Endodermal cell (in vitro differentiated cells): Measurements from ENCODE around the gene KCNQ5. TPM values are rescaled to one million over a fixed set of nuclear protein-coding genes. Genes with fewer than 3 reads are reported as not detected.

Experiments
- DNase-seq: peaks from one replicate; pipeline ENCODE4 v3.0.0-alpha.2; 2017
- H3K27ac ChIP-seq: 2 replicates; pipeline ENCODE4 v1.5.1; 2013; ENCODE audit warnings: mild to moderate bottlenecking, low read depth, low read length, moderate library complexity
- H3K27me3 ChIP-seq: 2 replicates; pipeline ENCODE4 v1.6.1; 2013; ENCODE audit warnings: mild to moderate bottlenecking, low read length, moderate library complexity; ENCODE audit not compliant: insufficient read depth, control insufficient read depth, poor library complexity, severe bottlenecking
- H3K36me3 ChIP-seq: 2 replicates; pipeline ENCODE4 v1.7.0; 2013; ENCODE audit warnings: mild to moderate bottlenecking, low read length, moderate library complexity; ENCODE audit not compliant: control insufficient read depth, insufficient read depth
- H3K4me1 ChIP-seq: one replicate; pipeline ENCODE4 v1.7.0; 2013; ENCODE audit warnings: low read length; ENCODE audit not compliant: control insufficient read depth, insufficient read depth
- H3K4me3 ChIP-seq: 2 replicates; pipeline ENCODE4 v1.5.1; 2013; ENCODE audit warnings: mild to moderate bottlenecking, low read length, moderate library complexity
- H3K9ac ChIP-seq: 2 replicates; pipeline ENCODE4 v1.6.1; 2013; ENCODE audit warnings: mild to moderate bottlenecking, low read length, moderate library complexity; ENCODE audit not compliant: poor library complexity, severe bottlenecking; ENCODE audit errors: extremely low read depth
- H3K9me3 ChIP-seq: 2 replicates; pipeline ENCODE4 v1.6.1; 2013; ENCODE audit warnings: mild to moderate bottlenecking, low read length, moderate library complexity; ENCODE audit not compliant: control insufficient read depth
- H3K27ac Mint-ChIP-seq: 2 replicates; pipeline ENCODE4 v1.8.0; 2020; ENCODE audit warnings: mixed read lengths
- H3K27me3 Mint-ChIP-seq: 2 replicates; pipeline ENCODE4 v1.8.0; 2021; ENCODE audit warnings: mild to moderate bottlenecking, mixed read lengths; ENCODE audit not compliant: insufficient read depth
- H3K36me3 Mint-ChIP-seq: 2 replicates; pipeline ENCODE4 v1.8.0; 2020; ENCODE audit warnings: low read depth, mixed read lengths
- H3K4me1 Mint-ChIP-seq: 2 replicates; pipeline ENCODE4 v1.8.0; 2020; ENCODE audit warnings: mixed read lengths
- H3K4me3 Mint-ChIP-seq: 2 replicates; pipeline ENCODE4 v1.8.0; 2020; ENCODE audit warnings: mild to moderate bottlenecking, moderate library complexity, mixed read lengths
- H3K9me3 Mint-ChIP-seq: 2 replicates; pipeline ENCODE4 v1.8.0; 2020; ENCODE audit warnings: mild to moderate bottlenecking, mixed read lengths
- CTCF ChIP-seq: fragments of 200-600 bp; sonication (generic); conservative IDR thresholded peaks from 2 replicates; pipeline ENCODE4 v1.5.0; 2021; ENCODE audit warnings: antibody characterized with exemption, mild to moderate bottlenecking
- WGBS, 2 experiments: methylation state at CpG; one replicate each; pipeline versions ENCODE4 v1.1.5 to v1.1.7; 2013; ENCODE audit warnings: missing lambda C conversion rate in 2 of 2, mixed read lengths in 1 of 2; ENCODE audit not compliant: insufficient coverage in 1 of 2, insufficient read length in 1 of 2; 5-methylcytosine and 5-hydroxymethylcytosine counted together
- total RNA-seq, 2 donors: library from RNA; stranded (reverse); fragmentation: NEBNext Ultra II Directional in 1 of 2; extraction: Animal tissue kit (Norgen Biotek cat#: 25700) in 1 of 2; gene quantifications; 2 replicates in 1 of 2; 3 replicates in 1 of 2; pipeline ENCODE4 v1.2.1, GENCODE V29; 2021

KCNQ5 gene
- total RNA-seq, 2 donors from 2014 or later: 2.4 to 8.3 TPM

DNA sequence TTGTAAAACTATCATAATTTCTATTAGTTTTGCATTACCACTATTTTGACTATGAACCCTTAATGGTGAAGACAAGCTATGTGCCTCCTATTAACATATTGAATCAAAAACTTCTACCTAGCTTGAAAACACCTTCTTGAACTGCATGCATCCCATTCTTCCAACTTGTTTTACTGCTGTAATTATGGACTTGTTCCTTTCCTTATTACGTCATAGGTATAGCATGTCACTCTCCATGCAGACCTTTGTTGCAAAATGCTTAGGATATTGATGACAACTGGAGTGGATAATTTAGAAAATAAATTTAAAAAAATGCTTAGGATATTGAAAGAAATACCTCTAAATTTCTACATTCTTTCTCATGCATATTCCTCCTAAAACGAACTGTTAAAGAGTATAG is 219.3 kb downstream of the KCNQ5 start:
- Histone ChIP-seq H3K9me3 (no peaks in the 10 kb centered on the region), H3K4me3 (no peak overlapping the region), H3K9ac (no peak overlapping the region), H3K36me3 (no peaks in the 10 kb centered on the region), H3K27me3 (no peaks in the 10 kb centered on the region), H3K27ac (no peak overlapping the region), H3K4me1 (no peaks in the 10 kb centered on the region)
- no peak for TF ChIP-seq CTCF
- Mint-ChIP-seq H3K36me3 (no peaks in the 10 kb centered on the region), H3K4me1 (no peaks in the 10 kb centered on the region), H3K9me3 (peaks cover 2% of the 10 kb centered on the region), H3K27me3 (no peaks in the 10 kb centered on the region), H3K4me3 (no peak overlapping the region), H3K27ac (no peak overlapping the region)
- no peak for DNase-seq
- WGBS, 2 experiments: 91 to 100% methylated on average over 1 to 2 of the region's 2 CpGs

GRCh38 chr6:72842140-72842539 is 220.3 kb downstream of the KCNQ5 start:
- Mint-ChIP-seq H3K27me3 (no peaks in the 10 kb centered on the region), H3K4me3 (no peak overlapping the region), H3K36me3 (no peaks in the 10 kb centered on the region), H3K27ac (no peak overlapping the region), H3K4me1 (no peaks in the 10 kb centered on the region), H3K9me3 (peaks cover 2% of the 10 kb centered on the region)
- no peak overlapping the region for H3K4me3 ChIP-seq
- no peak overlapping the region for H3K9ac ChIP-seq
- no peaks in the 10 kb centered on the region for H3K27me3 ChIP-seq
- WGBS, 2 experiments: 88 to 90% methylated on average over 2 to 4 of the region's 4 CpGs
- no peak overlapping the region for H3K27ac ChIP-seq
- DNase-seq: no peak
- no peaks in the 10 kb centered on the region for H3K9me3 ChIP-seq
- no peaks in the 10 kb centered on the region for H3K36me3 ChIP-seq
- TF ChIP-seq CTCF: no peak
- H3K4me1 ChIP-seq: no peaks in the 10 kb centered on the region

- Histone ChIP-seq H3K27ac (no peak overlapping the region), H3K9ac (no peak overlapping the region), H3K4me1 (no peaks in the 10 kb centered on the region), H3K36me3 (no peaks in the 10 kb centered on the region), H3K4me3 (no peak overlapping the region), H3K27me3 (peaks cover 11% of the 10 kb centered on the region), H3K9me3 (no peaks in the 10 kb centered on the region)
- no peak for DNase-seq
- Mint-ChIP-seq H3K4me3 (no peak overlapping the region), H3K9me3 (peaks cover 2% of the 10 kb centered on the region), H3K36me3 (no peaks in the 10 kb centered on the region), H3K27me3 (peaks cover 17% of the 10 kb centered on the region), H3K4me1 (no peaks in the 10 kb centered on the region), H3K27ac (no peak overlapping the region)
- 71 to 89% methylated on average over 1 to 4 of the region's 4 CpGs for WGBS, 2 experiments
- no peak for TF ChIP-seq CTCF
These were observed 222.8 kb downstream of the KCNQ5 start for GRCh38 chr6:72844614-72845013.
